Pancreas (tissue), 10 donors: ENCODE data around the gene MNAT1. TPM values are rescaled to one million over a fixed set of nuclear protein-coding genes. Genes with fewer than 3 reads are reported as not detected.

ENCODE experiments used
- ATAC-seq, 4 donors: fragments of 200-7000 bp; cut with Tn5 transposase; one replicate each; pipeline versions ENCODE4 v1.8.0 to v1.9.1; 2020; ENCODE audit warnings: mild to moderate bottlenecking in 4 of 4, moderate library complexity in 4 of 4
- DNase-seq, 6 donors: peaks; one replicate each; pipeline ENCODE4 v3.0.0-alpha.2; 2020
- FAIRE-seq: peaks from 2 replicates; lab custom pipeline; 2012; peaks lifted over from hg19 to GRCh38; lab: Jason Lieb, UNC
- H3K27ac ChIP-seq, 4 donors: fragments of 200-600 bp; sonication (generic); 1 replicate in 3 of 4; 2 replicates in 1 of 4; pipeline versions ENCODE4 v1.5.0 to v1.8.0; 2020
- H3K27me3 ChIP-seq, 4 donors: fragments of 200-600 bp; one replicate each; pipeline ENCODE4 v1.8.0; 2021
- H3K36me3 ChIP-seq, 3 donors: fragments of 200-600 bp; sonication (generic) in 1 of 3; one replicate each; pipeline versions ENCODE4 v1.5.0 to v1.8.0; 2020 to 2021
- H3K4me1 ChIP-seq, 3 donors: fragments of 200-600 bp; one replicate each; pipeline ENCODE4 v1.8.0; 2021
- H3K4me3 ChIP-seq, 4 donors: fragments of 200-600 bp; sonication (generic) in 2 of 4; one replicate each; pipeline versions ENCODE4 v1.5.0 to v1.8.0; 2020 to 2021
- H3K9me3 ChIP-seq, 4 donors: fragments of 200-600 bp; one replicate each; pipeline ENCODE4 v1.8.0; 2021
- CTCF ChIP-seq, 4 donors: fragments of 200-600 bp; sonication (generic) in 3 of 4; IDR thresholded peaks; one replicate each; pipeline versions ENCODE4 v1.5.0 to v1.8.0; 2021; ENCODE audit warnings: antibody characterized with exemption in 4 of 4
- WGBS, 2 donors: extraction: QIAGEN DNeasy Blood & Tissue Kit; methylation state at CpG; one replicate each; pipeline ENCODE4 v1.1.7; 2013; 5-methylcytosine and 5-hydroxymethylcytosine counted together
- intact Hi-C, 3 donors: fragments of 100-400 bp; cut with DNase I; formaldehyde crosslinking; loops; one replicate each; pipeline versions ENCODE4 v1.11.1 to v1.14.2; 2022
- polyA plus RNA-seq, 2 donors: library from polyadenylated mRNA; stranded (reverse); fragments of 200-250 nt; gene quantifications; one replicate each; pipeline ENCODE4 v1.2.3, GENCODE V29; 2013
- total RNA-seq, 6 donors: library from RNA; stranded (reverse); fragmentation: NEBNext Ultra II Directional in 4 of 6; extraction: Animal tissue kit (Norgen Biotek cat#: 25700) in 4 of 6; gene quantifications; one replicate each; pipeline versions ENCODE4 v1.2.1 to v1.2.4, GENCODE V29; 2021 to 2023
- donor health status: healthy with polysubstance abuse.
- donor health status: DM: no; HTN: no; CAD: no; lungs with moderate emphysema.
- donor health status: DM: no; HTN: no; CAD: no.
- donor health status: control.
- donor health status: control.
- donor health status: Bipolar disorder and iron deficiency.
- donor health status: DM: yes; HTN: yes; CAD: no.
- donor health status: DM: no; HTN: no; CAD: no.
- donor health status: DM: no; HTN: no; CAD: no.
- donor health status: DM: yes; HTN: yes; CAD: no.

MNAT1 gene
- total RNA-seq = 10 to 100 TPM in 5 of 6 donors, 1 to 10 TPM in 1; 8.0 to 15.6 (median 12.9) TPM
- polyA plus RNA-seq = 10 to 100 TPM in 1 of 2 donors, 1 to 10 TPM in 1; 6.9 to 12.2 TPM

DNA sequence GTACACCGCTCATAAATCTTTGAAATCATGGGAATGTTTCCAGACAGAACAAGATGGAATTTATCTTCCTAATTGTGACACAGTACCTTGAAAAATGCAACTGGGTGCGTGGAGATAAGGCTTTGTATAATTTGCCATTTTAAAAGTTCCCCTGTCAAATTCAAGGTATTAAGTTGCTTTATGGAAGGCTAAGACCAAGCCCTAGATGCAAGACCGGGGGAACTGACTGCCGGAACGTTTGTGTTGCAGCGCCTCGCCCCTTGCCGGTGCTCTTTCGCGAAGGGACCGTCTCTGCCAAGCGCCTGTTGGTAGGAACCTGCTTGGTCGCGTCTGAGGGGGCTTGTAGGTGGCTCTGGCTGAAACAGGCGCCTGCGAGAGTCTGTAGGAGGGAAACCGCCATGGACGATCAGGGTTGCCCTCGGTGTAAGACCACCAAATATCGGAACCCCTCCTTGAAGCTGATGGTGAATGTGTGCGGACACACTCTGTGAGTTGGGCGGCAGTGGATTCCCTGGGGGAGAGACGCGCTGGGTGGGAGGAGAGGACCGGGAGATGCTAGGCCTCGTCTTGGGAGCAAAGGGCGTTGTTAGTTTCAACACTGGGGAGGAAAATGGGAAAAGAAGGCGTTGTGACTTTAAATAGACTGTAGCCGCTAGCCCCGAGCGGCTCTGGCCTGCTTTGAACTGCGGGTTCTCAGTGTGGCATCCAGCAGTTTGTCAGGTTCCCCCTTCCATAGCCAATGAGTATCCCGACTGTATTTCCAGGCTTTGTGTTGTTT, at the start of gene MNAT1:
Gene MNAT1 (plus strand): TSS at position 297 of the 778 bp plus-strand sequence. CDS start 102 bp downstream, at position 399.
- ATAC-seq (peak; percentile 98 to 99 (median 99)), DNase-seq (peak; percentile 63 to 93 (median 76)), FAIRE-seq (no peak)
- intact Hi-C loops = no loop called here
- H3K4me1 ChIP-seq = peaks cover 0 to 11% (median 4%) of the 10 kb centered on the region in 3 donors
- H3K27ac ChIP-seq = peak within 1 kb of the TSS in 3 of 4 donors; percentile 35 to 74 (median 55)
- 1% methylated on average over 33 of the region's 33 CpGs for WGBS, 2 donors
- TF ChIP-seq CTCF (IDR thresholded peaks at IDR 0.05) = no peak
- H3K4me3 ChIP-seq = peak within 1 kb of the TSS; percentile 64 to 89 (median 74)
- H3K9me3 ChIP-seq = no peaks in the 10 kb centered on the region
- H3K27me3 ChIP-seq = no peaks in the 10 kb centered on the region
- H3K36me3 ChIP-seq = no peaks in the 10 kb centered on the region

GRCh38 chr14:60686865-60687264, 47.7 kb upstream of the MNAT1 start:
- DNase-seq = no peak
- peak in 2 of 4 donors; percentile 56 to 81 for ATAC-seq
- H3K36me3 ChIP-seq = no peaks in the 10 kb centered on the region
- no peak for TF ChIP-seq CTCF (IDR thresholded peaks at IDR 0.05)
- H3K4me1 ChIP-seq = no peaks in the 10 kb centered on the region
- H3K9me3 ChIP-seq = no peaks in the 10 kb centered on the region
- intact Hi-C loops = no loop called here
- no peak overlapping the region for H3K4me3 ChIP-seq
- no peaks in the 10 kb centered on the region for H3K27me3 ChIP-seq
- FAIRE-seq = no peak
- no peak overlapping the region for H3K27ac ChIP-seq

DNA sequence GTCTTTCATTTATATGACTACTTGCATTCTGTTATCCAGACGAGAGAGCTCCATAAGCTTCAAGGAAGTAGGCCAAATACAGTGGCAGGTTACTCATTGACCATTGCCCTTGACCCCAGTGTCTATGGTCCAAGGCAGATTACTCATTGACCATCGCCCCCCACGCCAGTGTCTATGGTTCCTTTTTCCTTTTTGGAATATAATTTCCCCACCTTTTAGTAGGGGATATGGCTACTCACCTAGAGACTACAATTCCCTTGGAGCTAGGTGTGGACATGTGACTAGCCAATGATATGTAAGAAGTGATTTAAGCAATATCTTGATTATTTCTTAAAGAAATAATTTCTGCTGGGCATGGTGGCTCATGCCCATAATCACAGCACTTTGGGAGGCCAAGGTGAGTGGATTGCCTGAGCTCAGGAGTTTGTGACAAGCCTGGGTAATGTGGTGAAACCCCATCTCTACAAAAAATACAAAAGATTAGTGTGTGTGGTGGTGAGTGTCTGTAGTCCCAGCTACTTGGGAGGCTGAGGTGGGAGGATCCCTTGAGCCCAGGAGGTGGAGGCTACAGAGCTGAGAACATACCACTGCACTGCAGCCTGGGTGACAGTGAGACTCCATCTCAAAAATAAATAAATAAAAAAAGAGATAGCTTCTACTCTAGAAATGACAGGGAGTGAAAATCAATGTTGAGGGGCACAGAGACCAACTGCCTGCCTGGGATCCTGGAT, 43.0 kb upstream of the MNAT1 start:
- DNase-seq (no peak), ATAC-seq (no peak), FAIRE-seq (no peak)
- WGBS, 2 donors = 59 to 63% methylated on average over 3 of the region's 3 CpGs
- Histone ChIP-seq H3K4me3 (no peak overlapping the region), H3K27ac (no peak overlapping the region), H3K9me3 (no peaks in the 10 kb centered on the region), H3K36me3 (no peaks in the 10 kb centered on the region), H3K4me1 (no peaks in the 10 kb centered on the region), H3K27me3 (no peaks in the 10 kb centered on the region)
- intact Hi-C loops = no loop called here
- no peak for TF ChIP-seq CTCF (IDR thresholded peaks at IDR 0.05)

DNA sequence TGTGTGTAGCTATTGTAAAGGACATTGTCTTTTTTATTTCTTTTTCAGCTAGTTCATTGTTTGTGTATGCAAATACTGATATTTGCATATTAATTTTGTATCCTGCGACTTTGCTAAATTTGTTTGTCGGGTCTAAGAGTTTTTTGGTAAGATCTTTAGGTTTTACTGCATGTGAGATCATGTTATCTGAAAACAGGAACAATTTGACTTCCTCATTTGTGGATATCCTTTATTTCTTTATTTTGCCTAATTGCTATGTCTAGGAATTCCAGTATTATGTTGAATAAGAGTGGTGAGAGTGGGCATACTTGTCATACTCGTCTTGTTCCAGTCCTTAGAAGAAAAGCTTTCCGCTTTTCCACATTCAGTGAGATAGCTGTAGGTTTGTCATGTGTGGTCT, 39.2 kb upstream of the MNAT1 start:
- Histone ChIP-seq H3K27me3 (no peaks in the 10 kb centered on the region), H3K4me3 (no peak overlapping the region), H3K27ac (no peak overlapping the region), H3K36me3 (no peaks in the 10 kb centered on the region), H3K4me1 (no peaks in the 10 kb centered on the region), H3K9me3 (no peaks in the 10 kb centered on the region)
- TF ChIP-seq CTCF (IDR thresholded peaks at IDR 0.05) = no peak
- intact Hi-C loops = no loop called here
- WGBS, 2 donors = 72% methylated on average over 4 of the region's 4 CpGs
- ATAC-seq (no peak), DNase-seq (no peak), FAIRE-seq (no peak)
